HG02852 (cell line): ENCODE measurements around the gene COL25A1.
"Not testable (repeated sequence)": the region's sequence is repeated elsewhere in the genome, so short reads cannot be mapped to it uniquely, and the experiment has no call there.

ENCODE experiments used
- ATAC-seq: cut with Tn5 transposase; IDR thresholded peaks from one replicate; pipeline ENCODE4 v1.9.1; 2021; ENCODE audit warnings: mild to moderate bottlenecking, moderate library complexity; ENCODE audit not compliant: unreplicated experiment

The COL25A1 gene

GRCh38 chr4:108978066-108978465 is 324.4 kb downstream of the COL25A1 start:
- no peak for ATAC-seq

- peak; percentile 64 for ATAC-seq
Measured at GRCh38 chr4:108972613-108973283, 329.7 kb downstream of the COL25A1 start.

GRCh38 chr4:108971473-108971872 is 331.0 kb downstream of the COL25A1 start:
- no peak for ATAC-seq

- no peak for ATAC-seq
Measured at GRCh38 chr4:108965472-108966076, 336.9 kb downstream of the COL25A1 start.

GRCh38 chr4:108965016-108965415 is 337.4 kb downstream of the COL25A1 start:
- no peak for ATAC-seq

- ATAC-seq: no peak
Measured at GRCh38 chr4:108963910-108964309, 338.5 kb downstream of the COL25A1 start.

- no peak for ATAC-seq
Measured at GRCh38 chr4:108959491-108959890, 343.0 kb downstream of the COL25A1 start.

- no peak for ATAC-seq
Measured at GRCh38 chr4:108954880-108955279, 347.6 kb downstream of the COL25A1 start.

- ATAC-seq: no peak
Measured at GRCh38 chr4:108953941-108954340, 348.5 kb downstream of the COL25A1 start.

GRCh38 chr4:108950158-108950915 is 352.1 kb downstream of the COL25A1 start:
- no peak for ATAC-seq

GRCh38 chr4:108947526-108947925 is 354.9 kb downstream of the COL25A1 start:
- no peak for ATAC-seq

- no peak for ATAC-seq
Measured at GRCh38 chr4:108946237-108946636, 356.2 kb downstream of the COL25A1 start.

GRCh38 chr4:108943976-108944591 is 358.4 kb downstream of the COL25A1 start:
- ATAC-seq: no peak

GRCh38 chr4:108943371-108943770 is 359.1 kb downstream of the COL25A1 start:
- ATAC-seq: no peak

GRCh38 chr4:108941904-108942430 is 360.5 kb downstream of the COL25A1 start:
- ATAC-seq: no peak

- ATAC-seq: no peak
Measured at GRCh38 chr4:108940634-108941033, 361.8 kb downstream of the COL25A1 start.

- no peak for ATAC-seq
Measured at GRCh38 chr4:108940149-108940548, 362.3 kb downstream of the COL25A1 start.

GRCh38 chr4:108937066-108937465 is 365.4 kb downstream of the COL25A1 start:
- no peak for ATAC-seq

GRCh38 chr4:108933925-108934324 is 368.5 kb downstream of the COL25A1 start:
- not testable (repeated sequence) for ATAC-seq

- ATAC-seq: no peak
Measured at GRCh38 chr4:108933046-108933445, 369.4 kb downstream of the COL25A1 start.

- ATAC-seq: no peak
Measured at GRCh38 chr4:108931926-108932325, 370.5 kb downstream of the COL25A1 start.
